DND-41 (cell line): ENCODE measurements around the gene SLC35D1.

Experiments used
- ATAC-seq: fragments of 200-7000 bp; cut with Tn5 transposase; 3 replicates; pipeline ENCODE4 v1.9.1; 2021; ENCODE audit warnings: low read depth; ENCODE audit not compliant: insufficient read depth
- DNase-seq: peaks from one replicate; pipeline ENCODE4 v3.0.0-alpha.2; 2020
- H2AFZ ChIP-seq: 2 replicates; pipeline ENCODE4 v1.6.0; 2012; ENCODE audit warnings: low read depth, low read length
- H3K27ac ChIP-seq: 2 replicates; pipeline ENCODE4 v1.5.1; 2012; ENCODE audit warnings: low read length, inconsistent platforms
- H3K27me3 ChIP-seq: fragments of 200-600 bp; sonication (generic); 2 replicates; pipeline ENCODE4 v1.6.0; 2012; ENCODE audit warnings: low read length, mild to moderate bottlenecking, inconsistent platforms; ENCODE audit not compliant: insufficient read depth, poor library complexity
- H3K36me3 ChIP-seq: 2 replicates; pipeline ENCODE4 v1.5.1; 2012; ENCODE audit warnings: low read length, inconsistent platforms; ENCODE audit not compliant: insufficient read depth
- H3K4me1 ChIP-seq: 2 replicates; pipeline ENCODE4 v1.5.1; 2012; ENCODE audit warnings: mild to moderate bottlenecking, low read length; ENCODE audit not compliant: insufficient read depth
- H3K4me2 ChIP-seq: 2 replicates; pipeline ENCODE4 v1.6.0; 2012; ENCODE audit warnings: mild to moderate bottlenecking, moderate library complexity, low read length, inconsistent platforms; ENCODE audit not compliant: insufficient read depth
- H3K4me3 ChIP-seq, 2 experiments: fragments of 200-600 bp in 1 of 2; shearing (Covaris generic) in 1 of 2; 2 replicates each; pipeline ENCODE4 v1.5.1; 2012 to 2016; ENCODE audit warnings: inconsistent platforms in 2 of 2, low read length in 2 of 2, mild to moderate bottlenecking in 2 of 2, low read depth in 1 of 2, moderate library complexity in 1 of 2
- H3K79me2 ChIP-seq: 2 replicates; pipeline ENCODE4 v1.6.0; 2012; ENCODE audit warnings: low read length, inconsistent platforms; ENCODE audit not compliant: insufficient read depth
- H3K9ac ChIP-seq: 2 replicates; pipeline ENCODE4 v1.6.0; 2012; ENCODE audit warnings: low read depth, mild to moderate bottlenecking, inconsistent platforms, low read length, moderate library complexity
- H3K9me3 ChIP-seq: 2 replicates; pipeline ENCODE4 v1.5.1; 2012; ENCODE audit warnings: low read length, moderate library complexity, mild to moderate bottlenecking, inconsistent platforms; ENCODE audit not compliant: insufficient read depth, severe bottlenecking
- H4K20me1 ChIP-seq: 2 replicates; pipeline ENCODE4 v1.6.0; 2012; ENCODE audit warnings: low read length; ENCODE audit not compliant: insufficient read depth
- CTCF ChIP-seq: IDR thresholded peaks from 2 replicates; pipeline ENCODE4 v1.5.1; 2012; ENCODE audit warnings: borderline replicate concordance, low read length, moderate library complexity, mild to moderate bottlenecking; ENCODE audit not compliant: poor library complexity, severe bottlenecking; ENCODE audit errors: extremely low read depth
- EZH2 ChIP-seq: IDR thresholded peaks from 3 replicates; pipeline ENCODE4 v1.6.1; 2012; ENCODE audit warnings: borderline replicate concordance, low read depth, mild to moderate bottlenecking, moderate library complexity, low read length, inconsistent platforms; ENCODE audit not compliant: severe bottlenecking

Gene SLC35D1

DNA sequence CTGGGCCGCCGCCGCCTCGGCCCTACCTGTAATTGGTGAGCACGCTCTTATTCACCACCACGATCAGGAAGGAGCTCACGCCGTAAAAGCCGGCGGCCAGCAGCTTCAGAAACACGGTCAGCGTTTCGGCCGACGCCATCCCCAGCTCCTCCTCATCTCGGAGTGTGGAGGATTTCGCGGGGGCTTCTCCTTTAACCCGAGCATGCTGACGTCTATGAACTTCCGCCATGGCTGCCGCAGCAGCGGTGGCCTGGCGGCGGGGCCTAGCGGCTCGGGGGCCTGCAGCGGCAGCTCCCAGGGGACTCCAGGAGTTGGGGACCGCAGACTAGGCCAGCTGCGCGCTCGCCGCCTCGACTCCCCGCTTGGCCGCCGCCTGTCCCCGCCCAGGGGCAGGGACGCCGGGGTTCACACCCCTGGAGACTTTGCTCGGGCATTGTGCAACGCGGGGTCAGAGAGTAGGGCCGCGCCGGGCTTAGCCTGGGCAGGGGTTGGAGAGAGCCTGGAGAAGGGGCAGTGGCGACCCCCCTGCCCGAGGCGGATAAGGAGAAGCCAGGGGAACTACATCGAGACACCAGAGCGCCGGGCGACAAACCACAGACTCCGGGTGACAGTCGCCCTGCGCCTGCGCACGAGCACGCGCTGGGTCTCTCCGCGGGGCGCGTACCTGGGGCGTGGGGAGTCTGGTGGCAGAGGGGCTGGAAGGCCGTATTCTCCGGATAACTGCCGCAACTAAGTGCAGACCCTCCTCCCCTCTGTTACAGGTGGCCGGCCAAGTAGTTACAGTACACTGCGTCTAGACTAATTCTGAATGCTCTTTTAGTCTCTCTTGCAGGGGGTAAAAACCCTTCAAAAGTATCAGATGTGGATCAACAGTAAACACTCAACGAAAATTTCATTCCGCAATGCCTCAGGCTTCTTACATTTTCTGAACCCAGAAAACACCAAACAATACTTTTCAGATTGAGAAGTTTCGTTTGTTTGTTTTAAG, at the start of gene SLC35D1:
Gene SLC35D1 (minus strand): TSS at position 364 of the 988 bp plus-strand sequence. CDS start 135 bp downstream, at position 229.
- H3K79me2 ChIP-seq, result peaks cover 21% of the 10 kb centered on the region
- peak; percentile 87 for DNase-seq
- H3K27ac ChIP-seq, result peak within 1 kb of the TSS; percentile 87
- peak within 1 kb of the TSS; percentile 100 for H2AFZ ChIP-seq
- peak; percentile 86 for ATAC-seq
- peaks cover 21% of the 10 kb centered on the region for H3K27me3 ChIP-seq
- no peaks in the 10 kb centered on the region for H4K20me1 ChIP-seq
- H3K4me1 ChIP-seq, result peaks cover 31% of the 10 kb centered on the region
- TF ChIP-seq EZH2 (no peak), CTCF (no peak)
- peak within 1 kb of the TSS; percentile 50 to 82; a peak in 3 of 4 replicates for H3K4me3 ChIP-seq
- H3K9ac ChIP-seq, result peak within 1 kb of the TSS; percentile 98
- H3K36me3 ChIP-seq, result peaks cover 16% of the 10 kb centered on the region
- H3K4me2 ChIP-seq, result peak within 1 kb of the TSS; percentile 74
- no peaks in the 10 kb centered on the region for H3K9me3 ChIP-seq

- H2AFZ ChIP-seq, result no peak overlapping the region
- no peak overlapping the region for H3K4me3 ChIP-seq
- no peaks in the 10 kb centered on the region for H3K36me3 ChIP-seq
- H4K20me1 ChIP-seq, result no peaks in the 10 kb centered on the region
- no peaks in the 10 kb centered on the region for H3K9me3 ChIP-seq
- no peak overlapping the region for H3K9ac ChIP-seq
- peaks cover 4% of the 10 kb centered on the region for H3K27me3 ChIP-seq
- H3K4me1 ChIP-seq, result no peaks in the 10 kb centered on the region
- no peaks in the 10 kb centered on the region for H3K79me2 ChIP-seq
- no peak for DNase-seq
- TF ChIP-seq CTCF, result no peak
- TF ChIP-seq EZH2, result no peak
- ATAC-seq, result no peak
- H3K4me2 ChIP-seq, result no peak overlapping the region
- no peak overlapping the region for H3K27ac ChIP-seq
These were observed 49.6 kb upstream of the SLC35D1 start for GRCh38 chr1:67103548-67103947.

DNA sequence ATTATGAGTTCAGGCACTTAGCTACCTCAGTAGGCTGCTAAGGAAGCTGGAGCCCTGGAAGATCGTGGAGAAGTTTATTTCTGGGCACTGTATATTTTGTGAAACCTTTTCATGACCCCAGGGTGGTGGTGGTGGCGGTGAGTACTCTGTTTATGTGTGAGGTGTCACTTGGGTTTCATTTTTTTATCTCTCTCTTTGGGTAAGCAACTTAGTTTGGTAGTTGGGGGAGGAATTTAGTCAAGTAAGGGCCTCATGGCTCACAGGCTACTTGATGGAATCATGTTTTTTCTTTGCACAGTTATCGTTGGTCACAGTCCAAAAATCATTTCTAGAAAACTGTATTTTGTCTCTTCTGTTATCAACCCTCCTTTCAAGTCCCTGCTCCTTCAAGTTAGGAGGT, 46.9 kb upstream of the SLC35D1 start:
- H2AFZ ChIP-seq, result no peak overlapping the region

More for the DNA sequence above, 46.9 kb upstream of the SLC35D1 start:
- H3K4me2 ChIP-seq, result no peak overlapping the region
- H3K4me1 ChIP-seq, result no peaks in the 10 kb centered on the region
- H3K27me3 ChIP-seq, result peaks cover 4% of the 10 kb centered on the region
- no peak for TF ChIP-seq EZH2
- no peak for TF ChIP-seq CTCF
- no peaks in the 10 kb centered on the region for H3K79me2 ChIP-seq
- H3K27ac ChIP-seq, result no peak overlapping the region
- no peaks in the 10 kb centered on the region for H3K36me3 ChIP-seq
- DNase-seq (no peak), ATAC-seq (no peak)
- H3K9me3 ChIP-seq, result no peaks in the 10 kb centered on the region
- H3K9ac ChIP-seq, result no peak overlapping the region
- no peaks in the 10 kb centered on the region for H4K20me1 ChIP-seq
- H3K4me3 ChIP-seq, result no peak overlapping the region
